ENCODE results near the gene RPL26. TPM values are rescaled to one million over a fixed set of nuclear protein-coding genes. Genes with fewer than 3 reads are reported as not detected.
A peak's percentile ranks its signal among the peaks of the same experiment; 100 is the strongest.

Gene RPL26
- total RNA-seq, 1 donor from 2014 or later: 10,136 TPM

DNA sequence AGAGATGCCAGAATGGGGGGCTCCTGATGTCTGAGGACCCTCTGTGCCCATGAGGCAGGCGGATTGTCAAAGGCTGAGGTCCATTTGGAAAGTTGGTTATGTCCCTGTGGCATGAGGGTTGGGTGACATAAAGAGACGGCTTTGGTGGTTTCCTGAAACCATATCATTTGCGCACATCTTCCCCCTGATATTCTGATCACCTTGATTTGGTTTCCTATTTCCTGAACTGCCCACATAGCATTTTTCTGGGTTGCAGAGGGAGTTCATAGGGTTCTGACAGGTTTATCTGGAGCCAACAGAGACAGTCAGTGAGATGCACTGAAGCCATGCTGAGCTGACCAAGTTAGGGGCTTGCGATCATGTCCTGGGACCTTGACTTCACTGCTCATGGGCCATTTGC lies 30.3 kb upstream of the RPL26 start:
- TF ChIP-seq, protein P1, sequence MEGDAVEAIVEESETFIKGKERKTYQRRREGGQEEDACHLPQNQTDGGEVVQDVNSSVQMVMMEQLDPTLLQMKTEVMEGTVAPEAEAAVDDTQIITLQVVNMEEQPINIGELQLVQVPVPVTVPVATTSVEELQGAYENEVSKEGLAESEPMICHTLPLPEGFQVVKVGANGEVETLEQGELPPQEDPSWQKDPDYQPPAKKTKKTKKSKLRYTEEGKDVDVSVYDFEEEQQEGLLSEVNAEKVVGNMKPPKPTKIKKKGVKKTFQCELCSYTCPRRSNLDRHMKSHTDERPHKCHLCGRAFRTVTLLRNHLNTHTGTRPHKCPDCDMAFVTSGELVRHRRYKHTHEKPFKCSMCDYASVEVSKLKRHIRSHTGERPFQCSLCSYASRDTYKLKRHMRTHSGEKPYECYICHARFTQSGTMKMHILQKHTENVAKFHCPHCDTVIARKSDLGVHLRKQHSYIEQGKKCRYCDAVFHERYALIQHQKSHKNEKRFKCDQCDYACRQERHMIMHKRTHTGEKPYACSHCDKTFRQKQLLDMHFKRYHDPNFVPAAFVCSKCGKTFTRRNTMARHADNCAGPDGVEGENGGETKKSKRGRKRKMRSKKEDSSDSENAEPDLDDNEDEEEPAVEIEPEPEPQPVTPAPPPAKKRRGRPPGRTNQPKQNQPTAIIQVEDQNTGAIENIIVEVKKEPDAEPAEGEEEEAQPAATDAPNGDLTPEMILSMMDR (IDR thresholded peaks at IDR 0.05; ENCODE audit: insufficient read depth, low read length, severe bottlenecking): no peak
- FAIRE-seq: no peak
- no peaks in the 10 kb centered on the region for H3K36me3 ChIP-seq (ENCODE audit: control insufficient read depth, insufficient read depth, low read length)
- no peak overlapping the region for H3K4me3 ChIP-seq (ENCODE audit: low read depth, low read length)
- H3K27me3 ChIP-seq (ENCODE audit: control insufficient read depth, insufficient read depth, low read length): no peaks in the 10 kb centered on the region
- DNase-seq (ENCODE audit: low read depth): no peak

DNA sequence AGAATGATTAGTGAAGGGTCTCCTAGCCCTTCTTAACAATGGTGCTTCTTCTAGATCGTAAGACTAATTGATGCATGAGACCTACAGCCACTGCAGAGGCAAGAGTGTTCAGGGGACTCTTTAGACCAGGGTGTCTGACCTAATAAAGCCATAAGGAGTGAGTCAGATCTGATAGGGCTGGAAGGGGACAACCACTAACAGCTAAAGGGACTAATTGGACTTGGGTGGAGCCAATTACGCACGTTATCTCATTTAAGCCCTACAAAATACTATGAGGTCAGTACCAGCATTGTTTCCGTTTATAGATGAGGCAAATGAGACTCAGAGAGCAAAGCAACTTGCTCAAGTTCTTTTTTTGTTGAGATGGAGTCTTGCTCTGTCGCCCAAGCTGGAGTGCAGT lies 29.1 kb upstream of the RPL26 start:
- H3K27me3 ChIP-seq (ENCODE audit: control insufficient read depth, insufficient read depth, low read length): no peaks in the 10 kb centered on the region
- DNase-seq (ENCODE audit: low read depth) (no peak), FAIRE-seq (no peak)
- no peak overlapping the region for H3K4me3 ChIP-seq (ENCODE audit: low read depth, low read length)
- TF ChIP-seq, protein P1 (IDR thresholded peaks at IDR 0.05; ENCODE audit: insufficient read depth, low read length, severe bottlenecking): no peak
- H3K36me3 ChIP-seq (ENCODE audit: control insufficient read depth, insufficient read depth, low read length): no peaks in the 10 kb centered on the region

DNA sequence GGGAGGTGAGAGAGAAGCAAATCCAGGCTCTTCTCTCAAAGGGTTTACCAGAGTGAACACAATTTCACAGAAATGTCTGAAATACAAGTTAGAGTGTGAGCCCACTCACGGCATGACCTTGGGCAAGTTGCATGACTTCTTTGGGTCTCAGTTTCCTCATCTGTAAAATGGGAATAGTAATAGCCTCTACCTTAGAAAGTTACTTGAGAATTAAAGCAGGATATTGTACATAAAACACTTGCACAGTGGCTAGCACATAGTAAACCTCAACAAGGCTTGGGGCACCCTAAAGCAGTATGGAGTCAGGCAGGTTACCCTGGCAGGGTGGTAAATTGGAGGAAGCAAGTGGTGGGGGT lies 27.9 kb upstream of the RPL26 start:
- Histone ChIP-seq H3K4me3 (ENCODE audit: low read depth, low read length) (no peak overlapping the region), H3K27me3 (ENCODE audit: control insufficient read depth, insufficient read depth, low read length) (no peaks in the 10 kb centered on the region), H3K36me3 (ENCODE audit: control insufficient read depth, insufficient read depth, low read length) (no peaks in the 10 kb centered on the region)
- peak; percentile 13 for FAIRE-seq
- TF ChIP-seq, protein P1 (IDR thresholded peaks at IDR 0.05; ENCODE audit: insufficient read depth, low read length, severe bottlenecking): no peak
- DNase-seq (ENCODE audit: low read depth): no peak

DNA sequence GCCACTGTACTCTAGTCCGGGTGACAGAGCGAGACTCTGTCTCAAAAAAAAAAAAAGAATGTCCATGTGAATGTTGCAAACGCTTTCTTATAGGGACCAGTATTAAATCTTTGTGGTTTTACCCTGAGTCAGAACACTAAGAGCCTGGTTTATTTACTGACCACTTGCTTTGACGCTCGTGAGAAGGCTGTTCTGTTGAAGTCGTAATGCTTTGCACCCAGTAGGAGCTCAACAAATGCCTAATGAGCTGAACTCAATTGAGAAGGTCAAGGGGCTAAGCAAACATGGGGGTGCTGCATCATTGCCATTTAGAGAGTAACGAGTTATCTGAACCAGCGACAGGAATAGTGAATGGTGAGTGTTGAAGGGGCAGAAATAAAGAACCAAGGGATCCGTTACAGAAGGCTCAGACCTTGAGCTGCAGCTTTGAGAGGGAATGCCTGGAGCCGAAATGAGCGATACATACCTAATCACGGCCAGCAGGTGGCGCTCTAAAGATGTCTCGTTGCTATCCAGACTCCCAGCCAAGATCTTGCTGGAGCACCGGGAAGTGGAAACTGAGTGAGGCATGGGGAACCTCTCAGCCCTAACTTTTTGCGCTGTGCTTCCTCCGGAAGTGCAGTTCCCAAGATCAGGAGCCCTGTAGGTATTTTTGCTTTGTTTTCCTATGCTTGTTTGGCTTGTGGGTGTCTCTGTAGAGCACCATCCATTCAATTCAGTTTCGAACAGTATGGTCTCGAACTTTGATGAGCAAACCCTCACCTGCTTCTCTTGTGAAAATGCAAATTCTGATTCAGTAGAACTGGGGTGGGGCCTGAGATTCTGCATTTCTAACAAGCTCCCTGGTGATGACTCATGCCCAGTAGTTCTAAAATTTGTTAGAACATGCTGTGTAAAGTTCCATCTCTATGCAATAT lies 27.2 kb upstream of the RPL26 start:
- peak; percentile 99 for FAIRE-seq
- peak; percentile 90 for DNase-seq (ENCODE audit: low read depth)
- peak overlapping the region; percentile 2 for H3K4me3 ChIP-seq (ENCODE audit: low read depth, low read length)
- H3K27me3 ChIP-seq (ENCODE audit: control insufficient read depth, insufficient read depth, low read length): no peaks in the 10 kb centered on the region
- H3K36me3 ChIP-seq (ENCODE audit: control insufficient read depth, insufficient read depth, low read length): no peaks in the 10 kb centered on the region
- TF ChIP-seq, protein P1 (IDR thresholded peaks at IDR 0.05; ENCODE audit: insufficient read depth, low read length, severe bottlenecking): peak; percentile 93

DNA sequence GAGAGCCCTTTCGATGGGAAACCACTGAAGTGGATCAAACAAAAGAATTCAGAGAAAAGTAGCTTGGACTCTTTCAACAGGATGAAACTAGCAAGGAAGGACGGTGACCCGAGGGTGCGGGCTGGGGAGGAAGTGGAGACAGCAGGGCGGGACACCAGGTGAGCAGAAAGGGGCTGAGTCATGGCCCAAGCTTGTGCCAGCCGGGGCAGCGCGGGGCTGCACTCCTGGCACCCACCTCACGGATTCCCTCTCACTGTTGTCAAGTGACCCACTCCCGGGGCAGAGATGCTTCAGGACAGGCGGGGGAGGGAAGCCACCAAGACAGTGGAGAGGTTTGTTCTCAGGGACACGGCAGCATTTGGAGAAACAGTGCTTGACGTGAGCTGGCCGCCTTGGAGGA lies 25.4 kb upstream of the RPL26 start:
- H3K36me3 ChIP-seq (ENCODE audit: control insufficient read depth, insufficient read depth, low read length): no peaks in the 10 kb centered on the region
- H3K4me3 ChIP-seq (ENCODE audit: low read depth, low read length): no peak overlapping the region
- FAIRE-seq (peak; percentile 7), DNase-seq (ENCODE audit: low read depth) (peak; percentile 67)
- TF ChIP-seq, protein P1 (IDR thresholded peaks at IDR 0.05; ENCODE audit: insufficient read depth, low read length, severe bottlenecking): no peak
- H3K27me3 ChIP-seq (ENCODE audit: control insufficient read depth, insufficient read depth, low read length): no peaks in the 10 kb centered on the region
